ENCODE data around the gene C2. TPM values are rescaled to one million over a fixed set of nuclear protein-coding genes. Genes with fewer than 3 reads are reported as not detected.

The C2 gene
- total RNA-seq, 1 experiment from 2014 or later, result 0.66 TPM

DNA sequence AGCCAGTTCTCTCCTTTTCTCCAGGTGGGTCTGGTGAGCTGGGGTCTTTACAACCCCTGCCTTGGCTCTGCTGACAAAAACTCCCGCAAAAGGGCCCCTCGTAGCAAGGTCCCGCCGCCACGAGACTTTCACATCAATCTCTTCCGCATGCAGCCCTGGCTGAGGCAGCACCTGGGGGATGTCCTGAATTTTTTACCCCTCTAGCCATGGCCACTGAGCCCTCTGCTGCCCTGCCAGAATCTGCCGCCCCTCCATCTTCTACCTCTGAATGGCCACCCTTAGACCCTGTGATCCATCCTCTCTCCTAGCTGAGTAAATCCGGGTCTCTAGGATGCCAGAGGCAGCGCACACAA is 17.6 kb downstream of the C2 start:
- H3K9ac ChIP-seq (ENCODE audit: extremely low read depth, insufficient read length, low read length), result no peak overlapping the region
- no peak overlapping the region for H2AK5ac ChIP-seq (ENCODE audit: insufficient read length, low read length)
- no peak overlapping the region for H3K23ac ChIP-seq (ENCODE audit: insufficient read length, low read depth, low read length)
- no peak overlapping the region for H3K18ac ChIP-seq (ENCODE audit: insufficient read length, low read depth, low read length)
- no peak overlapping the region for H3K4me3 Mint-ChIP-seq
- H3K4me2 ChIP-seq (ENCODE audit: insufficient read depth, insufficient read length, low read length), result no peak overlapping the region
- H4K91ac ChIP-seq (ENCODE audit: insufficient read length, low read depth, low read length), result no peak overlapping the region
- DNase-seq, result no peak
- no peak overlapping the region for H2BK15ac ChIP-seq (ENCODE audit: low read depth, low read length)
- no peak overlapping the region for H3K14ac ChIP-seq (ENCODE audit: insufficient read depth, low read length)
- H3K27me3 ChIP-seq (ENCODE audit: insufficient read depth, low read length), result no peaks in the 10 kb centered on the region
- H2BK20ac ChIP-seq (ENCODE audit: low read depth, low read length, poor library complexity, severe bottlenecking), result no peak overlapping the region
- peaks cover 10 to 15% of the 10 kb centered on the region in 2 experiments for H3K4me1 Mint-ChIP-seq
- WGBS (ENCODE audit: extremely low coverage, insufficient read length, low lambda C conversion rate), result no CpG with 5 or more reads among the region's 9 CpGs
- no peaks in the 10 kb centered on the region for H3K79me2 ChIP-seq (ENCODE audit: insufficient read depth, low read length)
- TF ChIP-seq, protein P1, sequence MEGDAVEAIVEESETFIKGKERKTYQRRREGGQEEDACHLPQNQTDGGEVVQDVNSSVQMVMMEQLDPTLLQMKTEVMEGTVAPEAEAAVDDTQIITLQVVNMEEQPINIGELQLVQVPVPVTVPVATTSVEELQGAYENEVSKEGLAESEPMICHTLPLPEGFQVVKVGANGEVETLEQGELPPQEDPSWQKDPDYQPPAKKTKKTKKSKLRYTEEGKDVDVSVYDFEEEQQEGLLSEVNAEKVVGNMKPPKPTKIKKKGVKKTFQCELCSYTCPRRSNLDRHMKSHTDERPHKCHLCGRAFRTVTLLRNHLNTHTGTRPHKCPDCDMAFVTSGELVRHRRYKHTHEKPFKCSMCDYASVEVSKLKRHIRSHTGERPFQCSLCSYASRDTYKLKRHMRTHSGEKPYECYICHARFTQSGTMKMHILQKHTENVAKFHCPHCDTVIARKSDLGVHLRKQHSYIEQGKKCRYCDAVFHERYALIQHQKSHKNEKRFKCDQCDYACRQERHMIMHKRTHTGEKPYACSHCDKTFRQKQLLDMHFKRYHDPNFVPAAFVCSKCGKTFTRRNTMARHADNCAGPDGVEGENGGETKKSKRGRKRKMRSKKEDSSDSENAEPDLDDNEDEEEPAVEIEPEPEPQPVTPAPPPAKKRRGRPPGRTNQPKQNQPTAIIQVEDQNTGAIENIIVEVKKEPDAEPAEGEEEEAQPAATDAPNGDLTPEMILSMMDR (conservative IDR thresholded peaks at IDR 0.05), result no peak
- H3K56ac ChIP-seq (ENCODE audit: insufficient read length, low read depth, low read length), result no peak overlapping the region
- no peak overlapping the region for H2BK5ac ChIP-seq (ENCODE audit: insufficient read length, low read length)
- H3K27ac Mint-ChIP-seq, result peak overlapping the region in 1 of 3 experiments; percentile 15; a peak in 3 of 7 replicates
- H3K9me3 ChIP-seq (ENCODE audit: control insufficient read depth, low read depth, low read length), result no peaks in the 10 kb centered on the region
- H4K8ac ChIP-seq (replicated peaks; ENCODE audit: insufficient read length, low read depth, low read length), result no peak overlapping the region
- H3K27ac ChIP-seq (ENCODE audit: insufficient read length, low read depth, low read length), result no peak overlapping the region
- no peaks in the 10 kb centered on the region for H3K9me3 Mint-ChIP-seq
- peaks cover under 1% of the 10 kb centered on the region; the same call in 1 of the 2 replicates for H3K4me1 ChIP-seq (ENCODE audit: insufficient read depth, low read length)
- H2BK120ac ChIP-seq (ENCODE audit: low read depth, low read length, poor library complexity, severe bottlenecking), result no peak overlapping the region
- H4K5ac ChIP-seq (ENCODE audit: insufficient read length, low read depth, low read length), result no peak overlapping the region
- H3K79me1 ChIP-seq (ENCODE audit: insufficient read depth, low read depth, low read length, poor library complexity, severe bottlenecking), result no peaks in the 10 kb centered on the region
- no peak overlapping the region for H2BK12ac ChIP-seq (ENCODE audit: insufficient read length, low read depth, low read length)
- H3K4ac ChIP-seq (ENCODE audit: low read depth, low read length), result no peak overlapping the region
- peaks cover 2% of the 10 kb centered on the region for H4K20me1 ChIP-seq (ENCODE audit: control insufficient read depth, insufficient read depth, insufficient read length)
- H3K36me3 Mint-ChIP-seq (ENCODE audit: insufficient read depth in 1 of 3, low read depth in 3 of 3), result peaks cover 0 to under 1% (median 0%) of the 10 kb centered on the region in 3 experiments; a peak in 2 of 7 replicates
- peaks cover 61% of the 10 kb centered on the region for H3K27me3 Mint-ChIP-seq (ENCODE audit: low read depth)
- no peaks in the 10 kb centered on the region for H3K23me2 ChIP-seq (ENCODE audit: insufficient read length, low read depth, low read length, poor library complexity, severe bottlenecking)
- H3T11ph ChIP-seq (ENCODE audit: low read length), result no peak overlapping the region
- H2AFZ ChIP-seq (ENCODE audit: low read length), result no peak overlapping the region

Measured in H9 (cell line).